GM12892 (cell line): ENCODE results near the gene LTA.

Source experiments
- POLR2A ChIP-seq: IDR thresholded peaks from 2 replicates; pipeline ENCODE4 v1.6.1; 2011; ENCODE audit warnings: low read depth, low read length, control low read depth
- POLR2AphosphoS5 ChIP-seq: IDR thresholded peaks from 2 replicates; pipeline ENCODE4 v1.6.1; 2011; ENCODE audit warnings: low read depth, low read length, control low read depth
- TAF1 ChIP-seq: IDR thresholded peaks from 2 replicates; pipeline ENCODE4 v1.6.1; 2011; ENCODE audit warnings: low read depth, mild to moderate bottlenecking, control low read depth, low read length, borderline replicate concordance

- TF ChIP-seq POLR2A, result 0 out of 2 replicates have a peak, but pooled peaks have one; percentile 29
- TF ChIP-seq TAF1, result no peak
- TF ChIP-seq POLR2AphosphoS5, result no peak
These were observed 43.7 kb downstream of the LTA start for GRCh38 chr6:31615748-31616147.
